BLaER1 (cell line): ENCODE data around the gene PPARD.

Experiments
- H3K27ac ChIP-seq: shearing (Covaris generic); formaldehyde crosslinking; 2 replicates; pipeline ENCODE4 v1.8.1; 2022
- H3K27me3 ChIP-seq: shearing (Covaris generic); formaldehyde crosslinking; 2 replicates; pipeline ENCODE4 v1.8.1; 2022
- H3K36me3 ChIP-seq: shearing (Covaris generic); formaldehyde crosslinking; 2 replicates; pipeline ENCODE4 v1.8.1; 2022
- H3K4me1 ChIP-seq: shearing (Covaris generic); formaldehyde crosslinking; 2 replicates; pipeline ENCODE4 v1.8.1; 2022
- H3K4me2 ChIP-seq: shearing (Covaris generic); formaldehyde crosslinking; 2 replicates; pipeline ENCODE4 v1.8.1; 2022
- H3K4me3 ChIP-seq: shearing (Covaris generic); formaldehyde crosslinking; 2 replicates; pipeline ENCODE4 v1.8.1; 2022
- H3K9ac ChIP-seq: shearing (Covaris generic); formaldehyde crosslinking; 2 replicates; pipeline ENCODE4 v1.8.1; 2022
- H3K9me3 ChIP-seq: shearing (Covaris generic); formaldehyde crosslinking; 2 replicates; pipeline ENCODE4 v1.8.1; 2022
- H4K20me1 ChIP-seq: shearing (Covaris generic); formaldehyde crosslinking; 2 replicates; pipeline ENCODE4 v1.8.1; 2022
- Cebpa-rat ChIP-seq: shearing (Covaris generic); IDR thresholded peaks from 2 replicates; pipeline ENCODE4 v1.8.1; 2022

PPARD gene

DNA sequence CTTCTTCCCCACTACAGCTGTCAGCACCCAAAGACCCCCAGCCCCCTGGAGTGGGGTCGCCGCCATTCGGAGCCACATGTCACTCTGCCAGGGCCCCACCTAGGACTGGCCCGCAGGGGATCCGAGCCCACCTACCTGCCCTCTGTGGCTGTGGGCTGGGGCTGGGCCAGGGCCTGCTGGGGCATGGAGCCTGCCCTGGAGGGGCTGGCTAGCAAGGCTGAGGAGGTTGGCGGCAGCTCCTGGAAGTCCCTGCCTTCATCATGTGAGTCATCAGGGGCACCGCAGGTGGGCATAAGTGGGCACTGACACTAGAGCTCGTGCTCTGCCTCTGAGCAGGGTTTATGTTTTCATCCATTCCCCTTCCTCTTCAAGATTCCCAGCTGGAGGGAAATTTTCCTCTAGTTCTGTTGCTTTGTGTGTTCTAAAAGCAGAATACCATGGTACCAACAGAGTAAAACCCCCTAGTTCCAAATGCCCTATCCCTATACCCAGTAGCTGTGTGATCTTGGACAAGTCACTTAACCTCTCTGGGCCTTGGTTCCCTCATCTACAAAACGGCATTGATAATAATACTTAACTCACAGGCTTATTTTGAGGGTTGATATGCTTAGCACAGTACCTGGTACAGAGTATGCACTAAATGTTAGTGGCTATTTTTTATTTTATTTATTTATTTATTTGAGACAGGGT is 101.1 kb downstream of the PPARD start:
- no peaks in the 10 kb centered on the region for H3K27me3 ChIP-seq
- no peak overlapping the region for H3K9ac ChIP-seq
- no peak for TF ChIP-seq Cebpa-rat
- H3K36me3 ChIP-seq: no peaks in the 10 kb centered on the region
- H3K4me2 ChIP-seq: no peak overlapping the region
- no peak overlapping the region for H3K27ac ChIP-seq
- no peak overlapping the region for H3K4me3 ChIP-seq
- H4K20me1 ChIP-seq: no peaks in the 10 kb centered on the region
- H3K4me1 ChIP-seq: peaks cover 11% of the 10 kb centered on the region
- no peaks in the 10 kb centered on the region for H3K9me3 ChIP-seq

DNA sequence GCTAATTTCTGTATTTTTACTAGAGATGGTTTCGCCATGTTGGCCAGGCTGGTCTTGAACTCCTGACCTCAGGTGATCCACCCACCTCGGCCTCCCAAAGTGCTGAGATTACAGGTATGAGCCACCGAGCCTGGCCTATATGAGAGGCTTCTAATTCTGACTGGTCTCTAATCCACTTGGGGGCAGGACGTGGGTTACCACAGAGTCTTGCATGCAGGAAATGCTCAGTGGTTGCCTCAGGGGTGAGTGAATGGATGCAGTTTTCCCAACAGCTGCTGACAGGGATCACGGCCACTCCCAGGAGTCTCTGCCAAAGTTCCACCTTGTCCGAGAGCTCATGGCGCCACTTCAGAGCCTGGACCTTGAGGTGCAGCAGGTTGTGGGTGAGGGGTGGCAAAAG is 103.3 kb downstream of the PPARD start:
- TF ChIP-seq Cebpa-rat: no peak
- Histone ChIP-seq H3K4me2 (peak overlapping the region; percentile 26; the same call in 1 of the 2 replicates), H3K36me3 (no peaks in the 10 kb centered on the region), H3K4me1 (peaks cover 11% of the 10 kb centered on the region), H3K27ac (no peak overlapping the region), H3K27me3 (no peaks in the 10 kb centered on the region), H4K20me1 (no peaks in the 10 kb centered on the region), H3K9me3 (no peaks in the 10 kb centered on the region), H3K9ac (no peak overlapping the region), H3K4me3 (no peak overlapping the region)

DNA sequence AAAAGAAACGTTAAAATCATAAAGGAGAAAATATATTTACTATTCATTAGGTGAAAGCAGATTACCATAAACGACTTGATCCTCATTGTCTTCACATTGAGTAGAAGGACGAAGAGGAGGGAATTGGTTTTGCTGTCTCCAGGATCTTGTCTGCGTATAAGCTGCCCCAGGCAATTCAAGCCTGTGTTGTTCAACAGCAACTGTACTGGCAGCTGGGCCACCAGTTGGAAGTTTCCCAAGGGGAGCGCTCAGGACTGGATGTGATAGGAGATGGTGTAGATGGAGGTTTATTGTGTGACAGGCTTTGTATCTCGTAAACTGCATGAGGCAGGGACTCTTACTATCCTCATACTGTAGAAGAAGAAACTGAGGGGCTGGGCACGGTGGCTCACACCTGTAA is 105.8 kb downstream of the PPARD start:
- Histone ChIP-seq H3K9me3 (no peaks in the 10 kb centered on the region), H3K9ac (no peak overlapping the region), H3K27ac (no peak overlapping the region), H3K4me3 (no peak overlapping the region), H3K4me1 (peaks cover 26% of the 10 kb centered on the region), H4K20me1 (peaks cover 5% of the 10 kb centered on the region), H3K27me3 (no peaks in the 10 kb centered on the region), H3K36me3 (no peaks in the 10 kb centered on the region), H3K4me2 (no peak overlapping the region)
- no peak for TF ChIP-seq Cebpa-rat

DNA sequence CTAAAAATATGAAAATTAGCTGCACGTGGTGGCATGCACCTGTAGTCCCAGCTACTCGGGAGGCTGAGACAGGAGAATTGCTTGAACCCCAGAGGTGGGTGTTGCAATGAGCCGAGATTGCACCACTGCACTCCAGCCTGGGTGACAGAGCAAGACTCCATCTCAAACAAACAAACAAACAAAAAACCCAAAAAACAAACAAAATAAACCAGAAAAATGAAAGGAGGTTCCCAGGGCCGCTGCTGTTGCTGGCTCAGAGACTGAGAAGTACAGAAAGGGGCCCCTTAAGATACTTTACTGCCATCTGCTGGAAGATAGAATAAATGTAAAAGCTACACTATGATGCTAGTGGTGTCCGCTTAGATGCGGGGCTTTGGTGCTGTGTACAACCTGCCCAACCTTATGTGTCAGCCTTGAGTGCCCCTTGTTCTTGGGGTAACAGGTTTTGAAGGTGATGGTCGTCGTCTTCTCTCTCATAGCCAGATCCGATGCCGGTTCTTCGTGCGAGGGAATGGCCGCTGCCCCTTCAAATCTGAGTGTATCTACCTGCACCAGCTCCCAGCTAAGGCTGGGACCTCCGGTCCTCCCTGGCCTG is 107.0 kb downstream of the PPARD start:
- Histone ChIP-seq H3K4me3 (no peak overlapping the region), H3K4me2 (no peak overlapping the region), H4K20me1 (peaks cover 5% of the 10 kb centered on the region), H3K36me3 (no peaks in the 10 kb centered on the region), H3K27ac (no peak overlapping the region), H3K9ac (no peak overlapping the region), H3K9me3 (no peaks in the 10 kb centered on the region), H3K4me1 (peaks cover 37% of the 10 kb centered on the region), H3K27me3 (no peaks in the 10 kb centered on the region)
- TF ChIP-seq Cebpa-rat: no peak

DNA sequence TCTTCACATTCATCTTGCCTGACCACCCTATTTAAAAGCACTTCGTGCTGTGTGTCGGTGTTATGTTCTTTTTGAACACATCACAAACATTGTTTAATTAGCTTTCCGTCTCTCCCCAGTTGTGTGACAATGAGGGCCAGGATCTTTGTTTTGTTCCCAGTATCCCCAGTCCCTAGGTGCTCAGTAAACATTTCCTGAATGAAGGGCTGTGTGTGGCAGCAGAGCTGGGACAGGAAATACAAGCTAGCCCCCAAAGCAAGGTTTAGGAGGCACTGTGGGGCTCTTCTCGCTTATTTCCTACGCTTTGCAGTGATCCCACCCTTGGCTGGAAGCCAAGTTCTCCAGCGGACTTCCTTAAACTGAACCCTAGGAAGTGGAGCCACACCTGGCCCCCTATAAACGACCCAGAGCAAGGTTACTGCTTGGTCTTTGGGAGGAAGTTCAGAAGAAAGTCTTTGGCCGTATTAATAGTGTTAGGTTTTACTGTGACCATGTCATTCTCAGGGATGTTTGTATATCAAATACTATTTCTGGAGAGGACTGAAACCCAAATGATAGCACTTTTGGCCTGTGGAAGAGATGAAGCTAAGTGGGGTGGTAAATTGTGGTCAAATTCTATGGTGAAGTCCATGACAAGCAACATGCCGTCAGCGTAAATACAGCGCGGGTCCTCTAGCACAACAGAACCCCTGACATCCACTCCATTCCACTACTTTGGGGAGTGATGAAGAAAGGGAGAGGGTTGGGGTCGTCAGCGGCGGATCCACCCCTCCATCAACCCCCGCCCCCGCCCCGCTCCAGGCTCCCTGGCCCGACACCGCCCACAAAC is 109.2 kb downstream of the PPARD start:
- peak overlapping the region; percentile 82 for H3K4me3 ChIP-seq
- H3K4me1 ChIP-seq: peaks cover 35% of the 10 kb centered on the region
- H3K27me3 ChIP-seq: no peaks in the 10 kb centered on the region
- H3K9ac ChIP-seq: no peak overlapping the region; the same call in 1 of the 2 replicates
- H3K36me3 ChIP-seq: peaks cover 15% of the 10 kb centered on the region
- no peak overlapping the region for H3K27ac ChIP-seq
- TF ChIP-seq Cebpa-rat: no peak
- peaks cover 5% of the 10 kb centered on the region for H4K20me1 ChIP-seq
- H3K9me3 ChIP-seq: no peaks in the 10 kb centered on the region
- peak overlapping the region; percentile 97 for H3K4me2 ChIP-seq

DNA sequence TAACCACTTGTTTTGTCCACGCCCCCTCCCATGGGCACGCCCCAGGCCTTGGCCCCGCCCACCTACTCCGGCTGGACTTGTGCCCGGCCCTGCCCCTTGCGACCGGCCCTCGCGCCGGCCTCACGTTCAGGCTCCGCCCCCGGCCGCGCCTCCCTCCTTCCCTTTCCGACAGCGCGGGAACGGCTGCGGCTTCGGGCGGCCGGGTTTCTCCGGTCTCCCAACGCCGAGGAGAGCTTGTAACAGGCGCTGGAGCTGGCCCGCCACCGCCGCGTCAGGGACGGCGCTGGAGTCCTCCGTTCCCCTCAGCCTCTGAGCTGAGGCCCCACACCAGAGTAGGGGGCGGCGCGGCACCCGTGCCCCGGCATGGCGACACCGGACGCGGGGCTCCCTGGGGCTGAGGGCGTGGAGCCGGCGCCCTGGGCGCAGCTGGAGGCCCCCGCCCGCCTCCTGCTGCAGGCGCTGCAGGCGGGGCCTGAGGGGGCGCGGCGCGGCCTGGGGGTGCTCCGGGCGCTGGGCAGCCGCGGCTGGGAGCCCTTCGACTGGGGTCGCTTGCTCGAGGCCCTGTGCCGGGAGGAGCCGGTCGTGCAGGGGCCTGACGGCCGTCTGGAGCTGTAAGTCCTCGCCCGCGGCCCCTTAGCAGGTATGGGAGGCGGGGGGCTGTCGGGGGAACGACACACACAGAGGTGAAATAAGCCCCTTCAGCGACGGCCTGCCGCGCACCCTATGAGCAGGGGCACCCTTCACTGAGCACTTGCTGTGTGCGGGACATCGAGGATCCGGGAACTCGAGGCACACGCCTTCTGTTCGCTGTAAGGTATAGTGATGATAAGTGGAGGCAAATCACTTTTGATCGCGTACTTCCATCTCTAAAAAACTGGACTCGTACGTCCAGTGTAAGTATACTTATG is 110.1 kb downstream of the PPARD start, which contains the start of gene FANCE:
Gene FANCE (plus strand): TSS at position 156 of the 908 bp plus-strand sequence. CDS start 208 bp downstream, at position 364.
- H3K4me1 ChIP-seq: peaks cover 35% of the 10 kb centered on the region
- H3K9me3 ChIP-seq: no peaks in the 10 kb centered on the region
- H3K4me3 ChIP-seq: peak within 1 kb of the TSS; percentile 82
- peak within 1 kb of the TSS; percentile 80 for H3K27ac ChIP-seq
- H3K36me3 ChIP-seq: peaks cover 24% of the 10 kb centered on the region
- H3K4me2 ChIP-seq: peak within 1 kb of the TSS; percentile 97
- H3K27me3 ChIP-seq: no peaks in the 10 kb centered on the region
- H4K20me1 ChIP-seq: peaks cover 5% of the 10 kb centered on the region
- no peak for TF ChIP-seq Cebpa-rat
- H3K9ac ChIP-seq: peak within 1 kb of the TSS; percentile 84

DNA sequence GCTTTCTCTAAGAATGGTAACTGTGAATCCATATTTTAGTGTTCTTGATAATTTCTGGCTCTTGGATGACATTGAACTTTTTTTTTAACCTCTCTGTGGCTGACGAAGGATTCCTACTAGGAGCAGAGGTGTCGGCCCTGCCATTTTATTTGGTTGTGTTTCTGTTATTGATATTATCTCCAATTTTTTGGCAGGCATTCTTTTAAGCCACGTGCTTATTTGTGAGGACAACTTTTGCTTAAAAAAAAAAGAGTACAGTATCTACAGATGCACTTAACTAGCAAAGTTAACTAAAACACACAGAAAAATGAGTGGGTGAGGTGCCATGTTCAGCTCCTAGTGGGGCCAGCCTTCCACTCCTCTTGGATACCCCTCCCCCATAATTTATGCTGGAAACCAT is 110.9 kb downstream of the PPARD start:
- H3K4me2 ChIP-seq: peak overlapping the region; percentile 97
- no peaks in the 10 kb centered on the region for H3K27me3 ChIP-seq
- peaks cover 5% of the 10 kb centered on the region for H4K20me1 ChIP-seq
- peak overlapping the region; percentile 80; the same call in 1 of the 2 replicates for H3K27ac ChIP-seq
- no peak for TF ChIP-seq Cebpa-rat
- peaks cover 35% of the 10 kb centered on the region for H3K4me1 ChIP-seq
- peak overlapping the region; percentile 82 for H3K4me3 ChIP-seq
- H3K36me3 ChIP-seq: peaks cover 32% of the 10 kb centered on the region
- H3K9me3 ChIP-seq: no peaks in the 10 kb centered on the region
- H3K9ac ChIP-seq: peak overlapping the region; percentile 84

DNA sequence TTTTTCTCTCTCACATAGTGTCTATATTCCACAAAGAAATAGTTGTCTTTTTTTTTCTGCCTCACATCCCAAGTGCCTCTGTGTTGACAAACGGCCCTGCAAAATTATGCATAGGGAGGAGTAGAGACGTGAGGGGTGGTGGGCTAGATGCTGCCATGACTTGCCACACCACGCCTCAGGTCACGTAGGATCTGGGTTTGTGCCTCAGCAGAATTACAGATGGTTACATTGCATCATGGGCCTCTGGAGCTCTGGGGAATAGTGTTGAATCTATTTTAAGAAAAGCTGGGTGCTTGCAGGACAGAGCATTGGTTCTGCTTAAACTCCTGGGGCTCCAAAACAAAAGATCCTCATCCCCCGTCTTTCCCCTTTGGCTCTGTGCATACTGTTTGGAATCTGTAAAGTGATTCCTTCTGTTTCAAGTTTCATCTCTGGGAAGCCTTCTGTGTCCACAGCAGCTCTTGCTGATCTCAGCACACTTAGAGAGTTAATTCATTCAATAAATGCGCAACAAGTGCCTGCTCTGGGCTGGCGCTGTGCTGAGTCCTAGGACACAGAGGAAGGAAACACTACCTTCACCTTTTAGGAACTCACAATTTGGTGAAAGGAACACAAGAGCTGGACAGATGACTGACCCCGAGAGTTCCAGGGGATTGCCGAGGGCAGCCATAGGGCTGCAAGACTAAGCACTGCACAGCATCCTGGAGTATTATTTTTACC is 112.2 kb downstream of the PPARD start:
- H3K27me3 ChIP-seq: no peaks in the 10 kb centered on the region
- H4K20me1 ChIP-seq: peaks cover 5% of the 10 kb centered on the region
- H3K9me3 ChIP-seq: no peaks in the 10 kb centered on the region
- peak overlapping the region; percentile 54 for H3K27ac ChIP-seq
- peak overlapping the region; percentile 97 for H3K4me2 ChIP-seq
- peaks cover 35% of the 10 kb centered on the region for H3K4me1 ChIP-seq
- peak overlapping the region; percentile 26; the same call in 1 of the 2 replicates for H3K4me3 ChIP-seq
- 0 out of 2 replicates have a peak, but pooled peaks have one; percentile 46 for TF ChIP-seq Cebpa-rat
- H3K36me3 ChIP-seq: peaks cover 45% of the 10 kb centered on the region
- peak overlapping the region; percentile 84 for H3K9ac ChIP-seq

DNA sequence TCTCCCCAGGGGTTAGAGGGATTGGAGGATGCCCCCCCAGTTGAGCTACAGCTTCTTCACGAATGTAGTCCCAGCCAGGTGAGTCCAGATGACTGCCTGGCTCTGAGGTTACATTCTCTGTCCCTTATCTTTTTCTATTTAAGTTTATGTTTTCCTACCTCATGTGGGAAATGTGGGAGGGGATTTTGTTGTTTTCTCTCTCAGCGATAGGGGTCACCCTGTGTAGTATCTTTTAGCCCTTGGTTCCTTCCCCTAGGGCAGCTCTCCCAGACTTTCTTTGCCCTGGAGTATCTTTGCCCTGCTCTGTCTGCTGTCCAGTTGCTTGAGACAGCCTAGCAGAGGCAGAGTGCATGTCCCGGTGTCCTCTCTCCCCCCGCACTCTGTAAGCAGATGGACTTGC is 115.5 kb downstream of the PPARD start:
- TF ChIP-seq Cebpa-rat: no peak
- Histone ChIP-seq H3K27ac (no peak overlapping the region), H3K4me3 (no peak overlapping the region), H3K4me1 (peaks cover 24% of the 10 kb centered on the region), H3K36me3 (peaks cover 78% of the 10 kb centered on the region), H3K9ac (no peak overlapping the region), H4K20me1 (no peaks in the 10 kb centered on the region; the same call in 1 of the 2 replicates), H3K9me3 (no peaks in the 10 kb centered on the region), H3K4me2 (no peak overlapping the region), H3K27me3 (no peaks in the 10 kb centered on the region)
